ENCODE data around the gene FOXN1.
"Not testable (repeated sequence)": the region's sequence is repeated elsewhere in the genome, so short reads cannot be mapped to it uniquely, and the experiment has no call there.

Gene FOXN1

DNA sequence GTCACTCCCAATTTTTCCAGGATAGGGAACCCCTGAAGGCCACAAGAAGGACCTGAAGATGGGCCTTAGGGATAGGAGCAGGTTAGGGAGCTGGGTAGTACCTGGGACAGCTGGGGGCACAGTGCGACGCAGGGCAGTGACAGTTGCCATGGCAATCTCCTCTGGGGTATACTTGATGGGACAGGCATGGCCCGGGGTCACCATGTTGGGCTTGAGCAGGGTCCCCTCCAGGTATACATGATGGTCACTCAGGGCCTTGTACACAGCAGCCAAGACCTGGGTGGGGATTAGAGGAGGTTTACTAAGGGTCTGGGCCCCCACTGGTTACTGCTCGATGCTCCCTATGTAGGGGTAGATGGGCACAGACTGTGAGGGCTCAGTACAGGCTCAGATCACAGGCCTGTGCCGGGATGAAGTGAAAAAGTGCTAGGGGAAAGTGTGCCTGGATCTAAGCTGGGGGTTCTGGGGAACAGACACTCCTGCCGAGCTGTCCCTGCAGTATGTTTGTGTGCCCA, 67.9 kb downstream of the FOXN1 start:
- DNase-seq (ENCODE audit: low read depth) = no peak

DNA sequence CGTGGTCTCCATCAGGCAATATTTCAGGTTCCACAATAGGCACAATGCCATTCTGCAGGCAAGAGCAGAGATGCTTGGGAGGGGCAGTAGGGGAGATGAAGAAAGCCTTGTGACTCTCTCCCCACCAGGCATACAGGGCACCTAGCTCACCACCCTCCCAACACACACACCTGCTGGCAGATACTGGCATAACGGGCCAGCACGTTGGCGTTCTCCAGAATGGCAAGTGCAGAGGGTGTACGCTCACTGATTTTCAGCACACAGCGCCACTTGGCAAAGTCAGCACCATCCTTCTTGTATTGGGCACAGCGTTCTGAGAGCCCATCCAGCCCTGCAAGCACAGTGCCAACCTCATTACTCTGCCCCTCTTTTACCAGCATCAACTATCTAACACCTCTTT, 68.4 kb downstream of the FOXN1 start:
- DNase-seq (ENCODE audit: low read depth) = no peak

DNA sequence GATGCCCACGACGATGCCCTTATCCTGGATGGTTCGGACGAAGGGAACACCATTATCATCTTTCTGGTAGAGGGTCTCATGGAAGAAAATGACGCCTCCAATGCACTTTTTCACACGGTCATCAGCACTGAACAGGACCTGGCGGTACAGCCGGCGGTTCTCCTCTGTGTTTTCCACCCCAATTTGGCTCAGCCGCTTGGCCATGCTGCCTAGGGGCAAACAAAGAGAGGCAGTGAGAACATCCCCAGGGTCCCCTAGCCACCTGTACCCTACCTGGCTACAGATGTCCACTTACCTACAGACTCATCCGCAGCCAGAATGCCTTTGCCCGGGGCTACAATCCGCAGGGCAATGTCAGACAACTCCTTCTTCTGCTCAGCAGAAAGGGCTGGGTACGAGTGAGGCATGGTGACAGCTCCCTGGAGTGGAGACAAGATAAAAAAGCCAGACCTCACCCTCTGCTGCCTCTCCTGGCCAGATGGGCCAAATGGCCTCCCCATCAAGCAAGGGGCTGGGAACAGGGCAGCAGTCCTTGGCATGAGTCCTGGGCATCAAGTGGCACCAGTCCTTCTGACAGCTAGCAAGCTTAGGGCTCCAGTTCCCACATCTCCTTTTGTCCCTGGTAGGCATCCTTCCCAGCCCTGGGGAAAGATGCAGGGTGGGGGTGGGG, 69.1 kb downstream of the FOXN1 start:
- DNase-seq (ENCODE audit: low read depth) = no peak

DNA sequence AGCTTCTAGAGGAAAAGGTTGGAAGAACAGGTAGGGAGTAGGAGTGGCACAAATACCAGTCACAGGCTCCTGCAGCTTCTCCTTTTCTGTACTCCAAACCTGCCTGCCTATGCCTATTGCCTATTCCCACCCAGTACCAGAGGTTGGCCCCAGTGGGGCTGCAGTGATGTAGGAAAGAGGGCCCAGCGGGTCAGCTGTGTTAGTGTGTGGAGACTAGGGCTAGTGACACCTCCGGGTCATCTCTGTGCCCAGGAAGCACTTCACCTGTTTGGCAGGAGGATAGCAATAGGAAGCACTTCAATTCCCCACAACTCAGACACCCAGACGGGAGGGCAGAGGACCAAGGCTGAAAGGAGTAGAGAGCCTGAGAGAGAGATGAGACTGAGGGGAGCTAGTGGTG, 69.9 kb downstream of the FOXN1 start:
- not testable (repeated sequence) for DNase-seq (ENCODE audit: low read depth)

DNA sequence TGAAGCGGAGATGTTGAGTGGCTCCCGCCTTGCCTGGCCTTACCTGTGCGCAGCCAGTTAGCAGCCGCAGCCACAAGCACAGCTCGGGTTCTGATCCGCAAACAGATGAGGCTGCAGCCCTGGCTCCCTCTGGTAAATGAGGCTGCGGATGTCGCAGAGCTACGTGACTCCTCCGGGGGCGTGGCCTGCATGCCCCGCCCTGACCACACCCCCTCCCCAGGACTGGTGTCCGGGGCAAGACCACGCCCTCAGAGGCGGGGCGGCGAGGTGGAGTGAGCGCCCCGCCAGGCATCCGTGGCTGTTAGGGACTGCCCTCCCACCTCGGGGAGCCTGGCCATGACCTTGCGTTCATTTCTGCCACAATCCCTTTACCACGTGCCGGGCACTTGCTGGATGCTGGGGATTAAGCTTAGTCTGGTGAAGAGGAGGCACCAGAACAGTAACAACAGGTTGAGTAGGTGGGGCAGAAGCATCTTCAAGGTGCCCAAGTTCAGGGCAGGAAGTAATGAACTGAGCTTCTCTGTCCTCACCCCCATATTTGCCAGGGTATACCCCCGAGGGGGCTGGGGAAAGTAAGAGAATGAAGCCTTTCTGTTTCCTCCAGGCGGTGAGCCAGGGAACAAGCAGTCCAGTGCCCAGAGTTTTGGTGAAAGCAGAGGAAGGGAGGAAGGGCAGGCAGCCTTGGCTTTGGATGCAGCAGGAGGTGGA, 70.8 kb downstream of the FOXN1 start, which contains the start of gene ALDOC:
Gene ALDOC (minus strand): TSS at position 138 of the 708 bp plus-strand sequence. CDS start 1,363 bp downstream, outside the sequence.
- peak; percentile 85 for DNase-seq (ENCODE audit: low read depth)

DNA sequence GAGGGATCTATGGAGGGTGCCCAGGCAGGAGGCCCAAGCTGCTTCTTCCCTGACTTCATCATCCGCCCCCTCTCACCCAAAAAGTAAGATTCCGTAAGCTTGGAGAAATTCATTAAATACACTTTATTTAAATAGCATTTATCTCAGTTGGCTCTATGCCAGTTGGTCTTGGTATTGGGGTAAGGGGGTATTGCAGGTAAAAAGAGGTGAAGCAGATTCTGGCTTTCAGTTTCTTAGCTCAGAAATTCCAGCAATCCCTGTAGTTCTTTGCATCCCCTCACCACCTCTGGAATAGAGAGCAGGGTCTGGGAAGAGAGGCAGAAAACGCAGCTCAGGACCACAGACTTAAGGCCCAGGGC, 71.3 kb downstream of the FOXN1 start:
- no peak for DNase-seq (ENCODE audit: low read depth)

DNA sequence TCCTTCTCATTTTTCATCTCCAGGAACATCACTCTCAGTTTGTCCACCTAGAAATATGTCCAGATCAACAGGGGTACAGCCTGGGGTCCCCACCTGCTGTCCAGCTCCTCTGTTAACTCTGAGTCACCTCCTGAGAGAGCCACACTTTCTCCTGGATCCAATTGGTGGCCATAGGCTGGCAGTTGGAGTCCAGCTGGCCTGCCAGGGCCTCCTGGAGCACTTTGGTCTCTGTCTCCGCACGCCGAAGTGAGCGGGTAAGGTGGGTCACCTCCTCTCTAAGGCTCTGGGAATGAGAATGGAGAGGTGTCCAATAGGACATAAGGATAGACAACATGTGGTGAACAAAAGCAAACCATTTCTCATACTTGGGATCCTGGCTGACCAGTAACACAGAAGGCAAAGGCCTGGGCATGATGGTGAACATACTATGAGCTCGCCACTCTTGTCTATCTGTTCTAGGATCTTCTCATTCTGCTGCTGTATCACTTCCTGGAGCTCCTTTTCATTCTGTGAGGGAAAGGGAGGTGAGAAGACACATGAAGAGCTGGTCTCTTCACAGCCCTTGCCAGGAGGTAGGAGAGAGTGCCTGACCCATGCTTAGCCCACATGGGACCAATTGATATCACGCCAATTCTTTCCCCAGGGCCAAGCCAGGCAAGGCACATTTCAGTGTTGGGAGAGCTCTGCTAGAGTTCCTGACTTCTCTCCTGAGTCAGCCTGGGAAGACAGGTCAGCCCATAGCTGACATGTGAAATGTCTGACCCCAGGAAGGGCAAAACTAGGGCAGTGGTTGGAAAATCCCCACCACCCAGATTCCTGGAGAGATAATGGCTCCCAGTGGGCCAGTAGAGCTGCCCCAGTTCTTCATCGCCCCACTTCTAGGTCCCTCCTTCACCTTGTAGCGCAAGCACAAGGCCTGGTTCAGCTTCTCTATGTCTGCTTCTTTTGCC, 72.4 kb downstream of the FOXN1 start:
- DNase-seq (ENCODE audit: low read depth) = no peak

DNA sequence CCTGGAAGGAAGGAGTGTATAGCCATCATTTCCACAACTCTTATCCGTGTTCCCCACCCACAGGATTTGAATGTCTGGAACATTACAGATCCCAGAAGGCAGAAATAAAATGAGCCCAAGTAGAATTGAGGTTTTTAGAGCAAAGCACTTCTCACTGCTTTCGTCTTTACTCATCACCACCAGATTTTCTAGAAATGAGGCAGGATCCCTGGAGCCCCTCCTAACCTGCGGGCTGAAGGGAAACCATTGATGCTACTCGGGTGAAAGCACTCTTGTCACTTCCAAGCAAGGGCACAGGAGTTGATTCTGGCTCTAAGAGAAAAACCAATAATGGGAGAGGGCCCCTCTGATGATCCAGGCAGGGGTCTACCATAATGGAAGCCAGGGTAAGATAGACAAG, 73.4 kb downstream of the FOXN1 start:
- DNase-seq (ENCODE audit: low read depth) = no peak

DNA sequence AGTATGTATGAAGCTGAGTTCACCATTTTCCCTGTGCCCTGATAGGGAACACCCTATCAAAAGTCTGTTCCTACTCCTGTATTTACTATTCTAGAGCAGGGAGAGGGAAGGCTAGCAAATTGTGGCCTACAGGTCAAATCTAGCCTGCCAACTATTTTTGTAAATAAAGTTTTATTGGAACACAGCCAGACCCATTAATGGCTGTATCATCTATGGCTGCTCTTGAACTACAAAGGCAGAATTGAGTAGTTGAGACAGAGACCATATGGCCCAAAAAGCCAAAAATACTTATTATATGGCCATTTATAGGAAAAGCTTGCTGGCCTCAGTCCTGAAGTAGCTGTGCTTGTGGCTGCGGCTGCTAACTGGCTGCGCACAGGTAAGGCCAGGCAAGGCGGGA, 74.8 kb downstream of the FOXN1 start:
- no peak for DNase-seq (ENCODE audit: low read depth)

DNA sequence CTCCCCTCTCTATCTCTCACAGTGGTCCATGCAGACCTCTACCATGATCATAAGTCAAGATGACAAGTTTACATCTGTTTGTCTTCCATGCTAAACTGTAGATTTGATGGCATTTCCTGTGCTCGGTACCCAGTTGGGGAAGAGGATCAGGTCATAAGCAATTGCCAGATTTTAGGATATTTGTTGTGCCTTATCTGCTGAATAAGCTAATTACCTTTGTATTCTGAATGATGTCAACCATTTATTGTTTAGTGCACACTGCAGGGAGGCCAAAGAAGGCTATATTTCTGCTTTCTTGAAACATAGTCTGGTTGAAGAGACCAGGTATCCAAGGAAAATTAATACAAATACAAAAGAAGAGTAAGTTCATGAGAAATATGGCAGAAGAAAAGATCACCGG, 76.4 kb downstream of the FOXN1 start:
- no peak for DNase-seq (ENCODE audit: low read depth)

DNA sequence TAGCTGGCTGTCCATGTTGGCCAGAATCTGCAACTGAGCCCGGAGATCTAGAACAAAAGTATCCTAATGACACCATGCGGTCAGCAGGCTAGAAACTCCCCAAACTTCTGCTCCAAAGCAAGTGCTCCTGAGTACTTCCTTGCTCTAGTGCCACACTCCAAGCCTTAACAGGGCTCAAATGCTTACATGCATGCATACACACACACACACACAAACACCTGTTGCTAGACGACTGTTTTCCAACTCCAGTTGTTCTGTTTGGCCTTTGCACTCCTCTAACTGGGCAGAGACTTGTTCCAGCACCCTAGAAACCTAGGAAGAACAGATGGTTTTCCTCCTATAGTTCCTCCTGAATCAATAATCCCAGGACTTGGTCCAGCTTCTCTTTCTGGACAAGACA, 78.3 kb downstream of the FOXN1 start:
- no peak for DNase-seq (ENCODE audit: low read depth)

DNA sequence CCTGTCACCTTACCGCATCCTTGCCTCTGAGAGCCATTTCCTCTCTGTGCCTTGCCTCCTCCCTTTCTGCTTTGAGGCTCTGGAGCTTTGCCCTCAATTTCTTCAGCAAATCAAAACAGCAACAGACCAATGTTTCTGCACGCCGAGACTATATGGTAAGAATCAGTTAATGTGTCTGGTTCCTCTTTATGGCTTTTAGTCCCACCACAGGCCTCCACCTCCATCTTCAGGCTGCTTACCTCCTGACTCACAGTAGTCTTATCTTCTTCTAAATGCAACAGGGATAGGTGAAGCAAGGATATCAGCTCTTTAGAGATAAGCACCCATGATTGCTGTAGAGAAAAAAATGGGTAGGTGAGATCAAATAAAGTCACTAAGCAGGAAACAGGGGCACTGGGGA, 79.7 kb downstream of the FOXN1 start:
- peak; percentile 34 for DNase-seq (ENCODE audit: low read depth)
